ENCODE data around the gene PDE1A.

DNA sequence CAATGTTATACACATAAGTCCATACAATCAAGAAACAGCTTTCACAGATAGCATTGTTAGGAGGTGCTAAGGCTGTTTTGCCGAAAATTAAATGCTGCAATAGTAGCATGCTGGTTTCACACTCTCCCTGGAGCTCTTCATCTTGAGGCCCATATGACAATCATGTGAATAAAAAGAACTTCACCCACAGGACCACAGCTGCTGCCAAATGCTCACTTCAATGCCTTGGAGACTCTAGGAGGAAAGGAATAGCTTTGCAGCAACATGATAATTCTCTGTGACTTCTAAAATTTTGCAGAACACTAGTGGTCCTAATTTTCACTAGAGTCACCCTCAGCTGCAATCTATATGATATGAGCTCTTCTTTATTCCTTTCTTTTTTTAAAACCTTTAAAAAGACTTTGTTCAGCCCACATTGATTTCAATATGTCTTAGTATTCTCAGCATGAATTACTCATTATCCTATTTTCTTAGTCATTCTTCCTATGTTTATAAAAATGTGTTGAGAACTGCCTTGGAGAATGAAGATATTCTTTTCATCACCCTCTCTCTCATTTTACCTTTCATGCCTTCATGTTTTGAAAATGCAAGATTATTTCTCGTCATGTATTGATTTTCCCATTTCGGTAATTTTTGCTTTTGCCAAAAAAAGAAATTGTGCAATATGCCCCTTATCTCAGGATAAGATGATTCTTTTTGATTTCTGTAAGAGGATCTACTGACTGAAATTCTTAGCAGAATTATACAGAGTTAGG lies 108.2 kb downstream of the PDE1A start:
- TF ChIP-seq EZH2 (IDR thresholded peaks at IDR 0.05; ENCODE audit: borderline replicate concordance, low read length) (no peak), CTCF (conservative IDR thresholded peaks at IDR 0.05 in 1 of 2, IDR thresholded peaks at IDR 0.05 in 1 of 2; ENCODE audit: extremely low read depth in 1 of 2, insufficient read depth in 1 of 2, low read depth in 1 of 2, low read length in 2 of 2) (no peak)
